Measurements from ENCODE around the gene EYS. TPM values are rescaled to one million over a fixed set of nuclear protein-coding genes. Genes with fewer than 3 reads are reported as not detected.

EYS gene
- polyA plus RNA-seq, 2 of the 4 experiments (the other 2 are of a cell fraction): 0.03 to 0.06 TPM

- Histone ChIP-seq H3K4me2 (no peak overlapping the region), H3K9me3 (no peaks in the 10 kb centered on the region), H3K4me3 (no peak overlapping the region), H3K27ac (no peak overlapping the region), H3K4me1 (no peaks in the 10 kb centered on the region)
- no peak for ATAC-seq
- TF ChIP-seq TFCP2L1 (CRISPR knock-in tag; IDR thresholded peaks at IDR 0.05) (no peak), RARB (CRISPR knock-in tag; IDR thresholded peaks at IDR 0.05) (no peak), RNF2 (IDR thresholded peaks at IDR 0.05; ENCODE audit: borderline replicate concordance, low read depth) (no peak), CEBPB (IDR thresholded peaks at IDR 0.05) (no peak), GATA3 (IDR thresholded peaks at IDR 0.05; ENCODE audit: borderline replicate concordance) (no peak), CBX2 (IDR thresholded peaks at IDR 0.05; ENCODE audit: borderline replicate concordance, low read depth) (no peak), ELK1 (IDR thresholded peaks at IDR 0.05; ENCODE audit: low read depth, low read length) (no peak), POLR2A (IDR thresholded peaks at IDR 0.05; ENCODE audit: low read length) (no peak), TP53 (CRISPR knock-in tag; IDR thresholded peaks at IDR 0.05) (no peak), HEYL (CRISPR knock-in tag; IDR thresholded peaks at IDR 0.05) (no peak), SREBF2 (IDR thresholded peaks at IDR 0.05) (no peak), JUN (IDR thresholded peaks at IDR 0.05) (no peak), RFX5 (IDR thresholded peaks at IDR 0.05) (no peak)
- no peak for DNase-seq (ENCODE audit: low read depth in 1 of 2, low spot score in 1 of 2)
- CTCF ChIA-PET: no interaction called here
- FAIRE-seq: no peak
- 54% methylated on average over 2 of the region's 2 CpGs for WGBS (ENCODE audit: missing lambda C conversion rate)
- POLR2A ChIA-PET: no interaction called here
Observed at GRCh38 chr6:65191471-65191870, 515.6 kb downstream of the EYS start.

- ChIA-PET POLR2A (no interaction called here), CTCF (no interaction called here)
- Histone ChIP-seq H3K9me3 (no peaks in the 10 kb centered on the region), H3K4me3 (no peak overlapping the region), H3K4me2 (no peak overlapping the region), H3K27ac (no peak overlapping the region), H3K4me1 (no peaks in the 10 kb centered on the region)
- TF ChIP-seq BCL3 (IDR thresholded peaks at IDR 0.05) (no peak), NFE2L2 (conservative IDR thresholded peaks at IDR 0.05; ENCODE audit: low read length) (no peak), HOXB13 (CRISPR knock-in tag; IDR thresholded peaks at IDR 0.05; ENCODE audit: low read depth) (no peak), ZSCAN20 (CRISPR knock-in tag; IDR thresholded peaks at IDR 0.05) (no peak), MAFK (IDR thresholded peaks at IDR 0.05; ENCODE audit: partially characterized antibody) (no peak), RNF2 (IDR thresholded peaks at IDR 0.05; ENCODE audit: borderline replicate concordance, low read depth) (no peak), EHMT2 (IDR thresholded peaks at IDR 0.05; ENCODE audit: low read depth) (no peak), CHD4 (IDR thresholded peaks at IDR 0.05; ENCODE audit: borderline replicate concordance) (no peak), RARB (CRISPR knock-in tag; IDR thresholded peaks at IDR 0.05) (no peak), RCOR1 (IDR thresholded peaks at IDR 0.05; ENCODE audit: low read depth, low read length) (no peak), SMC3 (IDR thresholded peaks at IDR 0.05) (no peak), RAD21 (conservative IDR thresholded peaks at IDR 0.05 in 1 of 2, IDR thresholded peaks at IDR 0.05 in 1 of 2) (no peak), TP53 (CRISPR knock-in tag; IDR thresholded peaks at IDR 0.05) (no peak), ZC3H11A (IDR thresholded peaks at IDR 0.05) (no peak)
- no peak for DNase-seq (ENCODE audit: low read depth in 1 of 2, low spot score in 1 of 2)
- FAIRE-seq: no peak
- WGBS (ENCODE audit: missing lambda C conversion rate): 35% methylated on average over 5 of the region's 5 CpGs
- no peak for ATAC-seq
Observed at GRCh38 chr6:65189236-65189881, 517.7 kb downstream of the EYS start.

GRCh38 chr6:65186826-65187225 lies 520.2 kb downstream of the EYS start:
- 54% methylated on average over 1 of the region's 1 CpG for WGBS (ENCODE audit: missing lambda C conversion rate)
- Histone ChIP-seq H3K4me2 (no peak overlapping the region), H3K4me3 (no peak overlapping the region), H3K4me1 (no peaks in the 10 kb centered on the region), H3K9me3 (no peaks in the 10 kb centered on the region), H3K27ac (no peak overlapping the region)
- no peak for FAIRE-seq
- ChIA-PET CTCF (no interaction called here), POLR2A (no interaction called here)
- TF ChIP-seq KDM5A (IDR thresholded peaks at IDR 0.05) (no peak), E2F6 (IDR thresholded peaks at IDR 0.05; ENCODE audit: borderline replicate concordance, low read depth) (no peak), CBX2 (IDR thresholded peaks at IDR 0.05; ENCODE audit: borderline replicate concordance, low read depth) (no peak), NPAS2 (CRISPR knock-in tag; IDR thresholded peaks at IDR 0.05; ENCODE audit: borderline replicate concordance) (no peak), CBX8 (IDR thresholded peaks at IDR 0.05) (no peak), ESRRA (IDR thresholded peaks at IDR 0.05; ENCODE audit: borderline replicate concordance, low read length) (no peak), CEBPB (IDR thresholded peaks at IDR 0.05) (no peak), SMC3 (IDR thresholded peaks at IDR 0.05) (no peak), CHD4 (IDR thresholded peaks at IDR 0.05; ENCODE audit: borderline replicate concordance) (no peak), NFE2L2 (conservative IDR thresholded peaks at IDR 0.05; ENCODE audit: low read length) (no peak), TP53 (CRISPR knock-in tag; IDR thresholded peaks at IDR 0.05) (no peak), MAFK (IDR thresholded peaks at IDR 0.05; ENCODE audit: partially characterized antibody) (no peak), PBX3 (IDR thresholded peaks at IDR 0.05) (no peak), SREBF2 (IDR thresholded peaks at IDR 0.05) (no peak), BCL3 (IDR thresholded peaks at IDR 0.05) (no peak)
- ATAC-seq: no peak
- DNase-seq (ENCODE audit: low read depth in 1 of 2, low spot score in 1 of 2): no peak

Data from A549 (cell line).